C4-2B (cell line): ENCODE measurements around the gene TUBGCP6.

Source experiments
- H3K27ac ChIP-seq: fragments of 450-650 bp; 2 replicates; pipeline ENCODE4 v1.5.1; 2017
- ZFX ChIP-seq: fragments of 450-650 bp; IDR thresholded peaks from 2 replicates; pipeline ENCODE4 v1.6.1; 2017
- TF ChIP-seq, protein P1 (sequence below): fragments of 450-650 bp; conservative IDR thresholded peaks from 2 replicates; pipeline ENCODE4 v1.5.1; 2017; ENCODE audit warnings: mild to moderate bottlenecking

TUBGCP6 gene

DNA sequence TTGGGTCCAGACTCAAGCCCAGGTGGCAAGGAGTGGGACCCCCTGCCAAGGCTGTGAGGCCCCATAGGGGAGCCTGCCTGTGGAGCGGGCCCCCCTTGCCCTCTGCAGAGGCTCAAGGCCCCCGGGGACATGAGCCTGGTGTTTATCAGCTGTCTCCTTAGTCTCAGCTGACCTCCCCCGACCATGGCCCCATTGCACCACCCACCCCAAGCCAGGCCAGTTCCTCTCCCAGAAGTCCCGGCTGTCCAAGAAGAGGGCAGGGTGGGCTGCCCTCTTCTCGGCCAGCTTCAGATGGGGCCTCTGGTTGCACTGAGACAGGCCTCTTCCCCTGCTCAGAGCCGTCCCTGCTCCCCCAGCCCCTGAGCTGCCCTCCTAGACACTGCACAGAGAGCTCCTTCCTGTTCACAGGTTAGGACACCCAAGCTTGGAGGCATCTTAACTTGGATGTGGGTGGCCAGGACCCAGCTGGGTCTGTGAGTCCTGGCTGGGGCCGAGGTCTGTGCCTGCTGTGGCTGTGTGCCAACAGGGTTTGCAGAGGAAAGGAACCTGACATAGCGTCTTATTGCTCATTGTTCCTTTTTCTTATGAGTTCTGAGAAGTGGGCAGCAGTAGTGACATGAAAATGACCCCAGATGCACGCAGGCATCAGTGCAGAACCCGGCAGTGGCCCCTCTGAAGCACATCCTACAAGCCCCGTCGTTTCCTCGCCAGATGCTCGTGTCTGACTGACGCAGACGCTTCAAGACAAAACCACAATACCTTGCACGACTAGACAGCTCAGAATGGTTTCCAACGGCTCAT lies 53.7 kb downstream of the TUBGCP6 start:
- peak overlapping the region; percentile 78 for H3K27ac ChIP-seq
- TF ChIP-seq, protein P1, sequence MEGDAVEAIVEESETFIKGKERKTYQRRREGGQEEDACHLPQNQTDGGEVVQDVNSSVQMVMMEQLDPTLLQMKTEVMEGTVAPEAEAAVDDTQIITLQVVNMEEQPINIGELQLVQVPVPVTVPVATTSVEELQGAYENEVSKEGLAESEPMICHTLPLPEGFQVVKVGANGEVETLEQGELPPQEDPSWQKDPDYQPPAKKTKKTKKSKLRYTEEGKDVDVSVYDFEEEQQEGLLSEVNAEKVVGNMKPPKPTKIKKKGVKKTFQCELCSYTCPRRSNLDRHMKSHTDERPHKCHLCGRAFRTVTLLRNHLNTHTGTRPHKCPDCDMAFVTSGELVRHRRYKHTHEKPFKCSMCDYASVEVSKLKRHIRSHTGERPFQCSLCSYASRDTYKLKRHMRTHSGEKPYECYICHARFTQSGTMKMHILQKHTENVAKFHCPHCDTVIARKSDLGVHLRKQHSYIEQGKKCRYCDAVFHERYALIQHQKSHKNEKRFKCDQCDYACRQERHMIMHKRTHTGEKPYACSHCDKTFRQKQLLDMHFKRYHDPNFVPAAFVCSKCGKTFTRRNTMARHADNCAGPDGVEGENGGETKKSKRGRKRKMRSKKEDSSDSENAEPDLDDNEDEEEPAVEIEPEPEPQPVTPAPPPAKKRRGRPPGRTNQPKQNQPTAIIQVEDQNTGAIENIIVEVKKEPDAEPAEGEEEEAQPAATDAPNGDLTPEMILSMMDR = no peak
- TF ChIP-seq ZFX = no peak

GRCh38 chr22:50190182-50190940 lies 54.5 kb downstream of the TUBGCP6 start:
- peak overlapping the region; percentile 78 for H3K27ac ChIP-seq
- TF ChIP-seq ZFX = no peak
- TF ChIP-seq, protein P1 = no peak; the same call in 1 of the 2 replicates

DNA sequence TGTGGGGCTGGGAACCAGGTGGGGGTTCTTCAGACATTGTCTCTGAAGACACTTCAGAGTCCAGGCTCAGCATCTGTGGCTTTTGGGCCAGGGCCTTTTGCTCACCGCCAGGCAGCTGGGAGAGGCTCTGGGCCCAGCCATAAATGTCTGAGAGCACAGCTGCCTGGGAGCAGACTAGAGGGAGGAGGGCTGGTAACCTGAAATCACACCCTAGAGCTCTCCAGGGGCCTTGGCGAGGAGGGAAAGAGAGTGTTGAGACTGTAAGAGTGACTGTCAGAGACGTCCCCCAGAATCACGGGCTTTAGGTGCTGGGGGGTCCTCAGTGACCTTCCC lies 55.0 kb downstream of the TUBGCP6 start:
- H3K27ac ChIP-seq = peak overlapping the region; percentile 78
- TF ChIP-seq ZFX = no peak

DNA sequence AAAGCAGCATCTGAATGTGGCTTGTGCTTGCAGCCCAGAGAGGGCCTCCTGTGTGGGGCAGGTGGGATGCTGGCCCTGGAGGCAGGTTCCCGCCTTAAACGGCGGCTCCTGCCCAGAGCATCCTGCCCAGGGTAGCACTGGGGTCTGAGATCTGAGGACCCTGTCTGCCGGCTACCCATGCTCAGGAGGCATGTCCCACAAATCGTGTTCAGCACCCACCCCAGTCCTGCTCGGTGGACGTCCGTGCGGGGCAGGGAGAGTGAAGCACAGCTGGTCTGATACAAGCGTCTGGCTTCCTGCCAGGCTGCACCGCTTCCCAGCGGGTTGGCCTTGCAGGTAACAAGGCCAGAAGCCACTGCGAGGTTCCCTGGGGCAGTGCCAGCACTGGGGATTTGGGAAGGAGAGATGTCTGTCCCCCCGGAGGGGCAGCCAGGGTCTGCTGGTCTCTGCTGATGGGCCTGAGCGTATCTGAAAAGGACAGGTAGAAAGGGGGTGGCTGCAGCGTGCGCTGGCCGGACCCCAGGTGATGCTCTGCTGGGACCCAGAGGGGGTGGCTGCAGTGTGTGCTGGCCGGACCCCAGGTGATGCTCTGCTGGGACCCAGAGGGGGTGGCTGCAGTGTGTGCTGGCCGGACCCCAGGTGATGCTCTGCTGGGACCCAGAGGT lies 55.5 kb downstream of the TUBGCP6 start:
- TF ChIP-seq ZFX = no peak
- TF ChIP-seq, protein P1 = no peak
- H3K27ac ChIP-seq = peak overlapping the region; percentile 78

DNA sequence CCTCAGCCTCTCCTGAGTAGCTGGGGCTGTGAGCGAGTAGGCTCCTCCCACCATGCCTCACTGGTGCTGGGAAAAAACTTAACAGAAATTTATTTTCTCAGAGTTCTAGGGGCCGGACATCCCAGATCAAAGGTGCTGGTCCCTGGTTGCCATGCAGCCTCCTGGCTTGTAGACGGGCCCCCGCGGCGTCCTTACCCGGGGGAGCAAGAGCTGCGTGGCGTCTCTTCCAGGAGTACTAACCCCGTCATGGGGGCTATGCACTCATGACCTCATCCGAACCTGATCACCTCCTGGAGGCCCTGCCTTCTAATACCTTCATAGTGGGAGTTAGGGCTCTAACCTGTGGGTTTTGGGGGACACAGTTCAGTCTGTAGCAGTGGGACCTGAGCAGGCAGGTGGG lies 56.5 kb downstream of the TUBGCP6 start:
- TF ChIP-seq ZFX = no peak
- TF ChIP-seq, protein P1 = no peak
- peak overlapping the region; percentile 87 for H3K27ac ChIP-seq

GRCh38 chr22:50186761-50187523 lies 57.9 kb downstream of the TUBGCP6 start:
- peak overlapping the region; percentile 87 for H3K27ac ChIP-seq
- TF ChIP-seq, protein P1 = no peak
- TF ChIP-seq ZFX = no peak

- peak overlapping the region; percentile 87 for H3K27ac ChIP-seq
- TF ChIP-seq ZFX = peak; percentile 67; the same call in 1 of the 2 replicates
- TF ChIP-seq, protein P1 = no peak
Observed at GRCh38 chr22:50186181-50186714, 58.6 kb downstream of the TUBGCP6 start.
